ENCODE data around the gene SETD3.

Gene SETD3

GRCh38 chr14:99465288-99465687, 15.4 kb downstream of the SETD3 start:
- FAIRE-seq = no peak
- no peak for DNase-seq (ENCODE audit: extremely low spot score, insufficient read length, low read depth)

- FAIRE-seq (no peak), DNase-seq (ENCODE audit: extremely low spot score, insufficient read length, low read depth) (no peak)
These were observed 16.7 kb downstream of the SETD3 start for GRCh38 chr14:99463974-99464373.

- DNase-seq (ENCODE audit: extremely low spot score, insufficient read length, low read depth) (no peak), FAIRE-seq (no peak)
These were observed 18.4 kb downstream of the SETD3 start for GRCh38 chr14:99462210-99462609.

GRCh38 chr14:99461411-99462085, 19.1 kb downstream of the SETD3 start:
- FAIRE-seq (no peak), DNase-seq (ENCODE audit: extremely low spot score, insufficient read length, low read depth) (no peak)

- FAIRE-seq = no peak
- no peak for DNase-seq (ENCODE audit: extremely low spot score, insufficient read length, low read depth)
These were observed 19.9 kb downstream of the SETD3 start for GRCh38 chr14:99460793-99461192.

- no peak for FAIRE-seq
- no peak for DNase-seq (ENCODE audit: extremely low spot score, insufficient read length, low read depth)
These were observed 21.1 kb downstream of the SETD3 start for GRCh38 chr14:99459481-99460100.

GRCh38 chr14:99454246-99454645, 26.4 kb downstream of the SETD3 start:
- FAIRE-seq (no peak), DNase-seq (ENCODE audit: extremely low spot score, insufficient read length, low read depth) (no peak)

- FAIRE-seq (no peak), DNase-seq (ENCODE audit: extremely low spot score, insufficient read length, low read depth) (no peak)
These were observed 27.7 kb downstream of the SETD3 start for GRCh38 chr14:99452968-99453367.

- DNase-seq (ENCODE audit: extremely low spot score, insufficient read length, low read depth) (no peak), FAIRE-seq (no peak)
These were observed 29.4 kb downstream of the SETD3 start for GRCh38 chr14:99451234-99451633.

GRCh38 chr14:99450266-99450665, 30.4 kb downstream of the SETD3 start:
- FAIRE-seq = no peak
- no peak for DNase-seq (ENCODE audit: extremely low spot score, insufficient read length, low read depth)

GRCh38 chr14:99447739-99448138, 32.9 kb downstream of the SETD3 start:
- no peak for DNase-seq (ENCODE audit: extremely low spot score, insufficient read length, low read depth)
- FAIRE-seq = no peak

GRCh38 chr14:99445931-99446330, 34.7 kb downstream of the SETD3 start:
- FAIRE-seq (no peak), DNase-seq (ENCODE audit: extremely low spot score, insufficient read length, low read depth) (no peak)

- DNase-seq (ENCODE audit: extremely low spot score, insufficient read length, low read depth) = no peak
- no peak for FAIRE-seq
These were observed 38.7 kb downstream of the SETD3 start for GRCh38 chr14:99441918-99442317.

- DNase-seq (ENCODE audit: extremely low spot score, insufficient read length, low read depth) (no peak), FAIRE-seq (no peak)
These were observed 39.3 kb downstream of the SETD3 start for GRCh38 chr14:99441157-99441870.

- DNase-seq (ENCODE audit: extremely low spot score, insufficient read length, low read depth) (no peak), FAIRE-seq (no peak)
These were observed 40.4 kb downstream of the SETD3 start for GRCh38 chr14:99440278-99440677.

GRCh38 chr14:99437706-99438105, 43.0 kb downstream of the SETD3 start:
- DNase-seq (ENCODE audit: extremely low spot score, insufficient read length, low read depth) = no peak
- FAIRE-seq = no peak

GRCh38 chr14:99436247-99437180, 44.1 kb downstream of the SETD3 start:
- DNase-seq (ENCODE audit: extremely low spot score, insufficient read length, low read depth) = no peak
- no peak for FAIRE-seq

GRCh38 chr14:99435327-99435726, 45.3 kb downstream of the SETD3 start:
- no peak for FAIRE-seq
- no peak for DNase-seq (ENCODE audit: extremely low spot score, insufficient read length, low read depth)

GRCh38 chr14:99432485-99432884, 48.2 kb downstream of the SETD3 start:
- FAIRE-seq (no peak), DNase-seq (ENCODE audit: extremely low spot score, insufficient read length, low read depth) (no peak)

- no peak for FAIRE-seq
- no peak for DNase-seq (ENCODE audit: extremely low spot score, insufficient read length, low read depth)
These were observed 48.7 kb downstream of the SETD3 start for GRCh38 chr14:99431986-99432385.
